DND-41 (cell line): ENCODE data around the gene HLA-B.

Experiments
- ATAC-seq: fragments of 200-7000 bp; cut with Tn5 transposase; 3 replicates; pipeline ENCODE4 v1.9.1; 2021; ENCODE audit warnings: low read depth; ENCODE audit not compliant: insufficient read depth
- DNase-seq: peaks from one replicate; pipeline ENCODE4 v3.0.0-alpha.2; 2020
- H2AFZ ChIP-seq: 2 replicates; pipeline ENCODE4 v1.6.0; 2012; ENCODE audit warnings: low read depth, low read length
- H3K27ac ChIP-seq: 2 replicates; pipeline ENCODE4 v1.5.1; 2012; ENCODE audit warnings: low read length, inconsistent platforms
- H3K27me3 ChIP-seq: fragments of 200-600 bp; sonication (generic); 2 replicates; pipeline ENCODE4 v1.6.0; 2012; ENCODE audit warnings: low read length, mild to moderate bottlenecking, inconsistent platforms; ENCODE audit not compliant: insufficient read depth, poor library complexity
- H3K36me3 ChIP-seq: 2 replicates; pipeline ENCODE4 v1.5.1; 2012; ENCODE audit warnings: low read length, inconsistent platforms; ENCODE audit not compliant: insufficient read depth
- H3K4me1 ChIP-seq: 2 replicates; pipeline ENCODE4 v1.5.1; 2012; ENCODE audit warnings: mild to moderate bottlenecking, low read length; ENCODE audit not compliant: insufficient read depth
- H3K4me2 ChIP-seq: 2 replicates; pipeline ENCODE4 v1.6.0; 2012; ENCODE audit warnings: mild to moderate bottlenecking, moderate library complexity, low read length, inconsistent platforms; ENCODE audit not compliant: insufficient read depth
- H3K4me3 ChIP-seq, 2 experiments: fragments of 200-600 bp in 1 of 2; shearing (Covaris generic) in 1 of 2; 2 replicates each; pipeline ENCODE4 v1.5.1; 2012 to 2016; ENCODE audit warnings: inconsistent platforms in 2 of 2, low read length in 2 of 2, mild to moderate bottlenecking in 2 of 2, low read depth in 1 of 2, moderate library complexity in 1 of 2
- H3K79me2 ChIP-seq: 2 replicates; pipeline ENCODE4 v1.6.0; 2012; ENCODE audit warnings: low read length, inconsistent platforms; ENCODE audit not compliant: insufficient read depth
- H3K9ac ChIP-seq: 2 replicates; pipeline ENCODE4 v1.6.0; 2012; ENCODE audit warnings: low read depth, mild to moderate bottlenecking, inconsistent platforms, low read length, moderate library complexity
- H3K9me3 ChIP-seq: 2 replicates; pipeline ENCODE4 v1.5.1; 2012; ENCODE audit warnings: low read length, moderate library complexity, mild to moderate bottlenecking, inconsistent platforms; ENCODE audit not compliant: insufficient read depth, severe bottlenecking
- H4K20me1 ChIP-seq: 2 replicates; pipeline ENCODE4 v1.6.0; 2012; ENCODE audit warnings: low read length; ENCODE audit not compliant: insufficient read depth
- CTCF ChIP-seq: IDR thresholded peaks from 2 replicates; pipeline ENCODE4 v1.5.1; 2012; ENCODE audit warnings: borderline replicate concordance, low read length, moderate library complexity, mild to moderate bottlenecking; ENCODE audit not compliant: poor library complexity, severe bottlenecking; ENCODE audit errors: extremely low read depth
- EZH2 ChIP-seq: IDR thresholded peaks from 3 replicates; pipeline ENCODE4 v1.6.1; 2012; ENCODE audit warnings: borderline replicate concordance, low read depth, mild to moderate bottlenecking, moderate library complexity, low read length, inconsistent platforms; ENCODE audit not compliant: severe bottlenecking

Gene HLA-B

GRCh38 chr6:31305703-31306219 is 51.2 kb downstream of the HLA-B start:
- no peak for TF ChIP-seq CTCF
- TF ChIP-seq EZH2: no peak
- Histone ChIP-seq H4K20me1 (no peaks in the 10 kb centered on the region; the same call in 1 of the 2 replicates), H3K4me3 (no peak overlapping the region), H2AFZ (no peak overlapping the region), H3K27ac (no peak overlapping the region), H3K4me1 (no peaks in the 10 kb centered on the region), H3K36me3 (no peaks in the 10 kb centered on the region), H3K9me3 (no peaks in the 10 kb centered on the region), H3K4me2 (no peak overlapping the region), H3K79me2 (no peaks in the 10 kb centered on the region), H3K9ac (no peak overlapping the region), H3K27me3 (peaks cover 4% of the 10 kb centered on the region)
- DNase-seq (no peak), ATAC-seq (no peak)

- Histone ChIP-seq H2AFZ (no peak overlapping the region), H3K4me3 (no peak overlapping the region), H3K36me3 (no peaks in the 10 kb centered on the region), H4K20me1 (no peaks in the 10 kb centered on the region; the same call in 1 of the 2 replicates), H3K4me2 (no peak overlapping the region), H3K4me1 (no peaks in the 10 kb centered on the region), H3K27ac (no peak overlapping the region), H3K27me3 (peaks cover 8% of the 10 kb centered on the region), H3K9ac (no peak overlapping the region), H3K79me2 (no peaks in the 10 kb centered on the region), H3K9me3 (no peaks in the 10 kb centered on the region)
- no peak for DNase-seq
- no peak for ATAC-seq
- TF ChIP-seq CTCF (no peak), EZH2 (no peak)
Measured at GRCh38 chr6:31304683-31305082, 52.3 kb downstream of the HLA-B start.
